ENCODE data around the gene ADAMTS17.

- TF ChIP-seq TAF1 (IDR thresholded peaks at IDR 0.05; ENCODE audit: borderline replicate concordance, low read depth, low read length) (no peak), POLR2A (IDR thresholded peaks at IDR 0.05; ENCODE audit: low read depth, low read length) (no peak)
These were observed 225.2 kb downstream of the ADAMTS17 start for GRCh38 chr15:100116416-100117190.
